Sigmoid colon (tissue), 4 donors: ENCODE measurements around the gene CTNS.
A peak's percentile ranks its signal among the peaks of the same experiment; 100 is the strongest.

Experiments used
- CTCF ChIP-seq, 4 experiments: fragments of 450-650 bp in 3 of 4; fragments of 200-600 bp in 1 of 4; IDR thresholded peaks; one replicate each; pipeline ENCODE4 v1.5.1; 2016 to 2019; ENCODE audit warnings: antibody characterized with exemption in 4 of 4, mild to moderate bottlenecking in 3 of 4, moderate library complexity in 2 of 4
- EP300 ChIP-seq, 4 donors: sonication (generic); formaldehyde crosslinking; IDR thresholded peaks; one replicate each; pipeline ENCODE4 v1.6.1; 2017; ENCODE audit warnings: antibody characterized with exemption in 4 of 4
- POLR2A ChIP-seq, 2 donors: fragments of 450-650 bp; IDR thresholded peaks; one replicate each; pipeline ENCODE4 v1.6.1; 2016; ENCODE audit warnings: antibody characterized with exemption in 2 of 2, mild to moderate bottlenecking in 2 of 2, moderate library complexity in 2 of 2
- POLR2AphosphoS5 ChIP-seq, 4 donors: sonication (generic); formaldehyde crosslinking; IDR thresholded peaks; one replicate each; pipeline ENCODE4 v1.6.1; 2017; ENCODE audit warnings: antibody characterized with exemption in 4 of 4

- no peak for TF ChIP-seq CTCF (IDR thresholded peaks at IDR 0.05)
- TF ChIP-seq POLR2A (IDR thresholded peaks at IDR 0.05), result peak in 1 of 2 donors; percentile 19
- TF ChIP-seq EP300 (IDR thresholded peaks at IDR 0.05), result no peak
- TF ChIP-seq POLR2AphosphoS5 (IDR thresholded peaks at IDR 0.05), result peak; percentile 12 to 67 (median 48)
These were observed 31.1 kb downstream of the CTNS start for GRCh38 chr17:3667366-3668278.
